NCI-H2081 treated with DMSO at 0.1 percent for 48 hours (cell line): ENCODE data around the gene LAMP1.
"Not testable (repeated sequence)": the region's sequence is repeated elsewhere in the genome, so short reads cannot be mapped to it uniquely, and the experiment has no call there.

Source experiments
- DNase-seq: peaks from one replicate; lab custom pipeline; 2025; lab: John Stamatoyannopoulos, UW

Gene LAMP1

GRCh38 chr13:113327766-113328471 is 30.9 kb downstream of the LAMP1 start:
- DNase-seq, result no peak

GRCh38 chr13:113328851-113329250 is 31.8 kb downstream of the LAMP1 start:
- DNase-seq, result no peak

GRCh38 chr13:113329656-113330312 is 32.7 kb downstream of the LAMP1 start:
- no peak for DNase-seq

GRCh38 chr13:113332615-113333014 is 35.6 kb downstream of the LAMP1 start:
- DNase-seq, result no peak

DNA sequence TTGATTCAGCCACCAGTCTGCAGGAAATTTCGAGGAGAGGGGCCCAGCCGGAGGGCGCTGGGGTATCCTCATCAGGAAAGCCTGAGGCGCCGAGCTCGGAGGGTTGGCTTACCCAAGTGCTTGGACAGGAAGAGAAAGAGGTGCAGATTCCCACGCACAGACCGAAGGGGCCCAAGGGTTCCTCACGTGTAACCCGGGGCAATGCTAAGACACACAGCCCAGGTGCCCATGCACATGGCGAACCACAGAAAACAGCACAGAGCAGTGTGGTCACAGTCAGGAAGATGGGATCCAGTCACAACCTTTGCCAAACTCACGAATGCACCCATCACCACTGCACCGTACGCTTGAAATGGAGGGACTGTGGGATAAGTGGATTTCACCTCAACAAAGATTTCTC is 36.0 kb downstream of the LAMP1 start:
- DNase-seq, result no peak

DNA sequence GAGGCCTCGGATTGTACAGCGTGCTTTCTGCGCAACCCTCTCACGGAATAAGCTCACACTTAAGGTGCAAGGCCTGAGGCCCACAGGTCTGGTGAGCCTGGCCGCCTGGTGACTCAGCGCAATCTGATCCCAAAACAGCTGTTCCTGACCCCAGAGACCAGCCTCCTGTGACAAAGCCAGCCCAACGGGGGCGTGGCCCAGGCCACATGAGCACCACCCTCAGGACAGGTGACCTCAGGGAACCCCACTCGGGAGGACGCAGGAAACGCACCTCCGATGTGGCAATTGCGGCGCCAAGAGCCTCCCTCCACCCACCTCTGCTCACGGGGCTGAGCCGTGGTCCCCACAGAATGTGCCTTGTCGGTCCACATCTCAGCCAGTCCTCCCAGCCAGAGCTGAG is 40.5 kb downstream of the LAMP1 start:
- no peak for DNase-seq

- DNase-seq, result no peak
These were observed 40.9 kb downstream of the LAMP1 start for GRCh38 chr13:113337976-113338375.

GRCh38 chr13:113338451-113338850 is 41.4 kb downstream of the LAMP1 start:
- DNase-seq, result no peak

DNA sequence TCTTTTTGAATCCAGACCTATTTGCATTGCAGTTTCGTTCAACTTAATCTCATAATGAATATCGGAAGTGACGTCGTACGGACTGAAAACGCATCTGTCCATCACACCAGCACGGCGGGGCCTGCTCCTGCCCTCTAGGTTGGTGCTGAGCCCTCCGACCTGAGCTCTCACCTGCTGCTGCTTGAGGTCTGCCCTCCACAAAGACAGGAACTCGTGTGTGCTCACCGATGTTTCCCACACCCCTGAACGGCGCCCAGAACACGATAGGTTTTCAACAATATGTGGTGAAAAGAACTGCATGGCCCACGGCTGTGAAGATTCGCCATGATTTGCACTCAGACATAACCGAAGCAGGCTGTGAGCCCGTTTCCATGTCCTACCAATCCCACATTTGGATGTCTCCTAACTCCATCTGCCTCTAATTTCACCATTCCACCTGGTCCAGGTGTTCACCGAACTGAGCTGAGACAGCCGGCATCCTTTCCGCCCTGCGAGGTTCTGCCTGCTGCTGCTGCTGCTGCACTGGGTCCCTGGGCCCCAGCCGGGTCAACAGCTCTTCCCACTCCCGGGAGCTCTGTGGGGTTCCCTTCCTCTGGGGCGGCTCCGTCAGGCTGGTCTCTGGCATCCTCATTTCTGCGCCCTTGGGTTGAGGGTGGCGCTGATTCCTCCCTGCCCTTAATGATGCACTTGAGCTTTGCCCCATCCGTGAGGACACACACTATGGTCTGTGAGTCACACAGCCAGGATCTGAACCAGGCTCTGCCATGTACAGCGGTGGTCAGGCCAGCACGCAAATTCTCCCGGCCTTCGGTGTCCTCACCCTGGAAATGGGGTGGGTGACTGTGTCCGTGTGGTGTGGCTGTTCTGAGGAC is 46.0 kb downstream of the LAMP1 start:
- DNase-seq, result no peak

DNA sequence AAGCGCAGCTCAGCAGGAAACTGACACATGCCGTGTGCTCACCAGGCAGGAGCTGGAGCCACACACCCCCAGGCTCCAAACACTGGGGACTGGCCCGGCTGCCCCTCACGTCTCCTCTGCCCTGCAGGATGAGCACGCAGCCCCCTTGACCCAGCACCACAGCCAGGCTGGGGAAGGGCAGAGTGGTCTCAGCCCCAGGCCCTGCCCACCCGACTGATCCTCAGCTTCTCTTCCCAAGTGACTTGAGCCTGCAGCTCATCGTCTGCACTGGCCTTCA is 46.6 kb downstream of the LAMP1 start:
- no peak for DNase-seq

DNA sequence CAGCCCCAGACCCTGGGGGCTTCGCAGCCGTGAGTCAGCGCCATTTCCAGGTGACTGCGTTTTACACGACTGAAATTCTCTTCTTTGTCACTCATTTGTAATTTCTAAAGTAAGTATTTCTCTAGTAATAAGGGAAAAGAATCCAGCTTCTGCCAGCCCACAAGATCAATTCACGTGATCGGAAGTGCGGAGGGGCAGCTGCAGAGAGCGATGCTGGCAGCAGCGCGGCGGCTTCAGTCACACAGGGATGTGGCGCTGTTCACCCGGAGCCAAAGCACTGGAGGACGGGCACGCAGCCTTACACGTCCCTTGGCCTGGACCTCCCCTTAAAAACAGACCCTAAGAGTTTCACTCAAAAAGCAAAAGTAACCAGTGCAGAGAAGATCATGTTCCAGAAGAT is 48.4 kb downstream of the LAMP1 start:
- DNase-seq, result no peak

DNA sequence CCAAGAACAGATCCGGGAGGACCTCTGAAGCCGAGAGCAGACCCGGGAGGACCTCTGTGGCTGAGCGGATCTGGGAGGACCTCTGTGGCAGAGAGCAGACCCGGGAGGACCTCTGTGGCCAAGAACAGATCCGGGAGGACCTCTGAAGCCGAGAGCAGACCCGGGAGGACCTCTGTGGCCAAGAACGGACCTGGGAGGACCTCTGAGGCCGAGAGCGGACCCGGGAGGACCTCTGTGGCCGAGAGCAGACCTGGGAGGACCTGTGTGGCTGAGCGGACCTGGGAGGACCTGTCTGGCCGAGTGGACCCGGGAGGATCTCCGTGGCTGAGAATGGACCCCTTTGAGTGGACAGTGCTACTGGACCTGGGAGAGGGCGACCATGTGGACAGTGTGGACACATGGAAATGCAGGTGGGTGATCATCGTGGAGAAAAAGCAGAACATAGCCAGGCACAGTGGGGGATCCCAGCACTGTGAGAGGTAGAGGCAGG is 50.7 kb downstream of the LAMP1 start:
- not testable (repeated sequence) for DNase-seq

GRCh38 chr13:113348591-113348990 is 51.6 kb downstream of the LAMP1 start:
- no peak for DNase-seq

DNA sequence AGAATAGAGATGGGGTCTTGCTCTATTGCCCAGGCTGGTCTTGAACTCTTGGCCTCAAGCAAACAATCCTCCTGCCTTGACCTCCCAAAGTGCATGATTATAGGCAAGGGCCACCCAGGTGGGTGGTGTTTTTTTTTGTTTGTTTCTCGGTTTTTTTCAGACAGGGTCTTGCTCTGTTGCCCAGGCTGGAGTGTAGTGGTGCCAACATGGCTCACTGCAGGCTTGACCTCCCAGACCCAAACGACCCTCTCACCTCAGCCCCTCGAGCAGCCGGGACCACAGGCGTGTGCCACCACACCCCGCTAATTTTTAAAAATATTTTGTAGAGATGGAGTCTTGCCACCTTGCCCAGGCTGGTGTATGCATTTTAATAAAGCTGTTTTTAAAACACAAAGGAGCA is 52.0 kb downstream of the LAMP1 start:
- DNase-seq, result no peak

DNA sequence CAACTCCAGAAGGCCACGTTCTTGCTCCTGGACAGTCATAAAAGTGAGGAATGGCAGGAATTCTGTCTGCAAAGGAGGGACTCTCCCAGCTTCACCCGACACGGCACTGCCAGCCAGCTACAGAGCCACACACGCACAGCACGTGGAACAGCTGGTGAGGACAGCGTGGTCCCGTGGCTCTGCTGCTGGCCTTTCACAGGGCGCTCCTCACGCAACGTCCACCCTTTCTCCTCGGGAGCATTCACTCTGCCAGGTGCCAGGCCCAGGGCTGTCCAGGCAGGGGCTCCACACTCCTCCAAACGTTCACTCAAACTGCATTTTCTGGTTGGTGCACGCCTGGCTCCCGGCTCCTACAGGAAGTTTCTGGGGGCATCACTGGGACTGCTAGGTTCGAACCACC is 52.5 kb downstream of the LAMP1 start:
- no peak for DNase-seq

- DNase-seq, result no peak
These were observed 53.3 kb downstream of the LAMP1 start for GRCh38 chr13:113350065-113350937.

DNA sequence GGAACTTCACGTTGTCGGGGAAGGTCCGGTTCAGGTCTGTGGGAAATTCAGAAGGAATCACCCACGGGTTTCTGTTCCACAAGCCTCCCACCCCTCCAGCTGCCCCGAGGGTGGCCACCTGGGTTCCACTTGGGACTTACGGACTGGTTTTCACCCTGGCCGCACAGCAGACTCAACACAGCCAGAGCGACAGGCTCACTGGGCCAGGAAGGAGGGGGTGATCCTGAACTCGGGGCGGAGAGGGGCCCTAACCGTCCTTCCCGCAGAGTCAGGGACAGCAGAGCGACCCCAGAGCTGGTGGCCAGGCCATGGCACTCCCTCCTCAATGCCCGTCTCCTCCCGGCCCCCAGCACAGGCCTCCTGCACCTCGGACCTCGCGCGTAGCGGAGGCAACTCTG is 53.9 kb downstream of the LAMP1 start:
- DNase-seq, result no peak

GRCh38 chr13:113351514-113352026 is 54.5 kb downstream of the LAMP1 start:
- no peak for DNase-seq

GRCh38 chr13:113353254-113353653 is 56.2 kb downstream of the LAMP1 start:
- DNase-seq, result no peak

DNA sequence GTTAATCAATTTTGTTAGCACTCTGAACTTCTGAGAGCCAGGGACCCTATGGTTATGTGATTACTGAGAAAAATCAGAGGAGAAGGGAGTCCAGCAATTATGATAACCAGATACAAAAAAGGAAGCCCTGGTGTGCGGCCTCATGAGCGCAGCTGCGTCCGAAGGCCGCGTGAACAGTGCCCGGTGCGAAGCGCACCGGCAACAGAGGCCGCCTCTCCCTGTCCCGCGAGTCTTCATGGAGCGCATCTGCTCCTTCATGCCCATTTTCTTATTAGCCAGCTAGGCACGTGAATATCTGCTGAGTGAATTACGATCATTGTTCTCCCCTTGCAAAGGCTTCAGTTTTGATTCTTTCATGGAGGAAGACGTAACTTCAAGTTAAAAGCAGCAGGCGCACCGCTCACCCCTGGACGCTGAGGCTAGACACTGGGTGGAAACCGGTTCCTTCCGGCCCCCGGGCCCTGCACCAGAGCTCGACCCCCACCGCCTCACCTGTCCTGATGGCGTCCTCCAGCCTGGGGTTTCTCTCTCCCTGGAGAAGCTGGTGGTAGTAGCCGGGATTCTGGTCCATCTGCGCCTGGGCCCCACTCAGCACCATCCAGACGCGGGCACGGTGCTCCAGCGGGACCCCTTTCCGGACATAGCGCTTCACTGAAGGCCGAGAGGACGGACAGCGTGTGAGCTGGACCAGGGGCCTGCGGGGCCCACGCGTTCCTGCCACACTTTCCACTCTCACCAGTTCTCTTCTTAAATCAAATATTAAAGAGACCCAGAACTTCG is 58.0 kb downstream of the LAMP1 start:
- DNase-seq, result no peak

DNA sequence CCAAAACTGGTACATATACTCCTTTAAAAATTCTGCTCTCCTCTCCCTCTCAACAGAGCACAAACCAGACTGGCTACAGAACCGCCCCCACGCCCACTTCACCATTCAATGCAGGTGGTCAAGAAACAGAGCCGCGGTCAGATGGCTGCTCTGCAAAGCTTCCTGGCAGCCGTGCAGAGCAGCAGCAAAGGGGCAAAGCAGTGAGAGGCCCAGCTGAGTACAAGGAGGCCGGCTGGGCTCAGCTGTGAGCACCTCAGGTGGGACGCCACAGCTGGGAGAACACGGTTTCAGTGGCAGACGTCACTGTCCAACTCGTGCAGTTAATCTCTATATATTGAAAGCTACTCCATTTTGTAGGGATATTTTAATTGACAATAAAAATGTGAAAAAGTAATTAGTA is 58.6 kb downstream of the LAMP1 start:
- DNase-seq, result no peak
